ENCODE measurements around the gene SULT1C2. TPM values are rescaled to one million over a fixed set of nuclear protein-coding genes. Genes with fewer than 3 reads are reported as not detected.

Gene SULT1C2
- total and polyA plus RNA-seq, 2 of the 8 experiments (the other 6 are each of a cell fraction or from before 2014, with no cell fraction given), result 2.2 to 2.8 TPM

GRCh38 chr2:108266218-108266617 lies 22.5 kb upstream of the SULT1C2 start (continued):
- no peak for TF ChIP-seq USF2 (IDR thresholded peaks at IDR 0.05; ENCODE audit: low read length)

Measured in H1 (cell line).